Inflammatory macrophage treated with lipopolysaccharide for 1 hour (primary cell): Measurements from ENCODE around the gene CRIP1.
A peak's percentile ranks its signal among the peaks of the same experiment; 100 is the strongest.

Source experiments
- DNase-seq, 2 donors: peaks; one replicate each; pipeline ENCODE4 v3.0.0-alpha.2; 2020 to 2022

Gene CRIP1

GRCh38 chr14:105471297-105471821 lies 15.3 kb upstream of the CRIP1 start:
- no peak for DNase-seq

GRCh38 chr14:105471823-105472485 lies 14.7 kb upstream of the CRIP1 start:
- DNase-seq = no peak

- DNase-seq = no peak
Measured at GRCh38 chr14:105472486-105472991, 14.1 kb upstream of the CRIP1 start.

- no peak for DNase-seq
Measured at GRCh38 chr14:105473033-105473676, 13.5 kb upstream of the CRIP1 start.

- DNase-seq = no peak
Measured at GRCh38 chr14:105473677-105474482, 12.8 kb upstream of the CRIP1 start.

- no peak for DNase-seq
Measured at GRCh38 chr14:105474483-105475268, 12.0 kb upstream of the CRIP1 start, which contains the start of gene CRIP2. CRIP2 (plus strand) TSS chr14:105474821; CDS start chr14:105474863, 42 bp downstream.

- no peak for DNase-seq
Measured at GRCh38 chr14:105475269-105476096, 11.2 kb upstream of the CRIP1 start.

- DNase-seq = no peak
Measured at GRCh38 chr14:105476097-105476830, 10.4 kb upstream of the CRIP1 start.

- no peak for DNase-seq
Measured at GRCh38 chr14:105476831-105477659, 9.6 kb upstream of the CRIP1 start.

GRCh38 chr14:105477660-105478397 lies 8.9 kb upstream of the CRIP1 start:
- no peak for DNase-seq

GRCh38 chr14:105478398-105479251 lies 8.1 kb upstream of the CRIP1 start:
- no peak for DNase-seq

- DNase-seq = no peak
Measured at GRCh38 chr14:105479431-105480158, 7.1 kb upstream of the CRIP1 start.

- DNase-seq = no peak
Measured at GRCh38 chr14:105480199-105480746, 6.4 kb upstream of the CRIP1 start.

GRCh38 chr14:105480807-105481801 lies 5.6 kb upstream of the CRIP1 start:
- peak; percentile 69 to 88 for DNase-seq

- peak; percentile 95 to 97 for DNase-seq
Measured at GRCh38 chr14:105481886-105482457, 4.7 kb upstream of the CRIP1 start.
